ENCODE measurements around the gene AIF1. TPM values are rescaled to one million over a fixed set of nuclear protein-coding genes. Genes with fewer than 3 reads are reported as not detected.

AIF1 gene
- total RNA-seq, 1 donor from 2014 or later = not detected

- no peak for DNase-seq (ENCODE audit: low read depth)
Observed at GRCh38 chr6:31620586-31621319, 5.7 kb downstream of the AIF1 start, which contains the start of gene PRRC2A. Gene PRRC2A, plus strand, starts transcription at chr6:31620715. Its CDS starts 2,075 bp downstream, at chr6:31622790.

DNA sequence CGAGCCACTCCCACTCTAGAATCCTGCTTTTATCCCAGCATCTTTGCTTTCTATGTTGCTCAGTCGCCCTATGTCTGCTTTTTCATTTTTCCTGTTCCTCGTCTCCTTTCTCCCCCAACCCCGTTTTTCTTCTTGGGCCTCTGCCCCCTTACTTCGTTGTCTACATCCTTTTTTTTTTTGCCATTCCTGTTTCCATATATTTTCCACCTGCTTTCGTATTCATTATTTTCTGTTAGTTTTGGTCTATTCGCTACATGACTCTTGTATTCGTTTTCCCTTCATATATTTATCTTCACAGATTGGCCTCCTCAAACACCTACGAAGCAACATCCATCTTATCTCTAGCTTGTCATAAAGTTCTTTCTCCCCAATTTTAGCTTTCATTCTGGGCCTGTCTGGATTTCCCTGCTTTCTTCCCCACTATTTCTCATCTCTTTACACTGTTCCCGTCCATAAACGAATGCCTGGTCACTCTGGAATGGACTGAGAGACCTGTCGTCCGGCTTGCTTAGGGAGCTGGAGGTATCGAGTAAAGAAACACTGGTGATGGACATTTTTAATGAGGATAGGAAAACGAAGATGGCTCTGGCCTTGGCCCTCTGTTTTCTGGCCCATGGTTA lies 6.4 kb downstream of the AIF1 start:
- DNase-seq (ENCODE audit: low read depth) = no peak

GRCh38 chr6:31621991-31622390 lies 7.0 kb downstream of the AIF1 start:
- no peak for DNase-seq (ENCODE audit: low read depth)

- no peak for DNase-seq (ENCODE audit: low read depth)
Observed at GRCh38 chr6:31622684-31623091, 7.7 kb downstream of the AIF1 start.

- no peak for DNase-seq (ENCODE audit: low read depth)
Observed at GRCh38 chr6:31624070-31624469, 9.0 kb downstream of the AIF1 start.

- no peak for DNase-seq (ENCODE audit: low read depth)
Observed at GRCh38 chr6:31626952-31627351, 11.9 kb downstream of the AIF1 start.

- no peak for DNase-seq (ENCODE audit: low read depth)
Observed at GRCh38 chr6:31627690-31628287, 12.8 kb downstream of the AIF1 start.

DNA sequence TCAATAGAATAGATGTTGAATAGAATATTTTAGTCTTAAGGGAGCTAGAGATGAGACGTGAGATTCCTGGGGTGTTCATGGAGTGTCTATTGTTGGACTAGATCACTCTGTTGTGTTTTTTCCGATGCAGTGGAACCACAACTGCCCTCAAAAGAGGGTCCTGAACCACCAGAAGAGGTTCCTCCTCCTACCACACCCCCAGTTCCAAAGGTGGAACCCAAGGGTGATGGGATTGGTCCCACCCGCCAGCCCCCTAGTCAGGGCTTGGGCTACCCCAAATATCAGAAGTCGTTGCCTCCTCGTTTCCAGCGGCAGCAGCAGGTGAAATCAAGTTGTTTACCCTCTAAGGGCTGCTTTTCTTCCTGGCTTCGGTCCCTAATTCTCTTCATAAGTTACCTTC lies 14.0 kb downstream of the AIF1 start:
- no peak for DNase-seq (ENCODE audit: low read depth)

GRCh38 chr6:31630177-31630934 lies 15.3 kb downstream of the AIF1 start:
- DNase-seq (ENCODE audit: low read depth) = no peak

GRCh38 chr6:31631209-31631608 lies 16.2 kb downstream of the AIF1 start:
- DNase-seq (ENCODE audit: low read depth) = no peak

GRCh38 chr6:31631681-31632278 lies 16.7 kb downstream of the AIF1 start:
- no peak for DNase-seq (ENCODE audit: low read depth)

GRCh38 chr6:31632279-31632946 lies 17.4 kb downstream of the AIF1 start:
- no peak for DNase-seq (ENCODE audit: low read depth)

GRCh38 chr6:31633447-31633846 lies 18.4 kb downstream of the AIF1 start:
- no peak for DNase-seq (ENCODE audit: low read depth)

- DNase-seq (ENCODE audit: low read depth) = no peak
Observed at GRCh38 chr6:31634131-31634530, 19.1 kb downstream of the AIF1 start.

DNA sequence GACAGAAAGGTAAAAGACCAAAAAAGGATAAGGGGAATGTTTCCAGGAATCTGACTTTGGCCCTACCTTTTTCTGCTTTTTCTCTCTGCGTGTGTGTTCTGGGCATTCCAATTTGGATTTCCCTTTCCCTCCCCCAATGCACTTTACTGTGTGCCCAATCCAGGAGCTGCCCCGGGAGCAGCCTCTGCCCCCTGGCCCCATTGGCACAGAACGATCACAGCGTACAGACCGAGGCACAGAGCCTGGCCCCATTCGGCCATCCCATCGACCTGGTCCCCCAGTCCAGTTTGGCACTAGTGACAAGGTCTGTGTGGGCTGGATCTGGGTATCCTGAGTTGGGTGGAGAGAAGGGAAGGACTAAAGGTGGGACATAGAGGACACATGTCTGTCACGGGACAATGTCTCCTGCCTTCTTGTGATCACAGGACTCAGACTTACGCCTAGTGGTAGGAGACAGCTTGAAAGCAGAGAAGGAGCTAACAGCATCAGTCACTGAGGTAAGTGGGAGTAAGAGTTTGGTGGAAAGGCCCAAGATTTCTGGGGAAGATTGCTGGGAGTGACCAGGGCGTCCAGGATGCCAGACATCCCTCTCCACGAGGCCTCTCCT lies 20.0 kb downstream of the AIF1 start:
- DNase-seq (ENCODE audit: low read depth) = no peak

GRCh38 chr6:31636698-31637596 lies 21.9 kb downstream of the AIF1 start:
- DNase-seq (ENCODE audit: low read depth) = no peak

GRCh38 chr6:31639043-31639442 lies 24.0 kb downstream of the AIF1 start:
- DNase-seq (ENCODE audit: low read depth) = no peak

- peak; percentile 40 for DNase-seq (ENCODE audit: low read depth)
Observed at GRCh38 chr6:31639449-31639861, 24.4 kb downstream of the AIF1 start.

DNA sequence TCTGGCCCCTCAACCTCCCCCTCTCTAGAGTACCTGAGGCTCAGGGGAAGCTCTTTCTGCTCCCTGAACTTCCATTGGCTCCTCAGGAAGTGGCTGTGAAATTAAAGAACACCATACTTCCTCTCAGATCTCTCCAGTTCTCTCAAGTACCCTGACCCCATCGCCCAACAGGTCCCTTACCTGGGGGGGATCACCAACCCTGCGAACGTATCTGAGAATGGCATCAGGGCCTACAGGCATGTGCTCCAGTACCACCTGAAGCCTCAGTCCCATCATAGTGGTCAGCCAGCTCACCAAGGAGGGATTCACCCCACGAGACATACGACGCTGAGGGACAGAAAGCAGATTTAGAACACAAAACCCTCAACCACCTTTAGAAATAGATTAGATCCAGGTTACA lies 25.6 kb downstream of the AIF1 start:
- DNase-seq (ENCODE audit: low read depth) = no peak

Measured in myocyte (in vitro differentiated cells).